SK-N-SH (cell line): ENCODE measurements around the gene CARD8. TPM values are rescaled to one million over a fixed set of nuclear protein-coding genes. Genes with fewer than 3 reads are reported as not detected.

Experiments
- CTCF ChIA-PET: fragments of 300-600, 350-600 bp; formaldehyde crosslinking; extraction: SDS; loops from one replicate; lab custom pipeline; 2021; lab: Yijun Ruan, JAX
- POLR2A ChIA-PET: fragments of 350-600 bp; sonication (Branson Sonifier 250); formaldehyde crosslinking; extraction: SDS; loops from one replicate; lab custom pipeline; 2020; ENCODE audit warnings: antibody characterized with exemption, inconsistent platforms; lab: Yijun Ruan, JAX
- DNase-seq: peaks from one replicate; pipeline ENCODE4 v3.0.0; 2012
- H2AFZ ChIP-seq: fragments of 200-600 bp; sonication (generic); 2 replicates; pipeline ENCODE4 v1.8.1; 2016; ENCODE audit warnings: antibody characterized with exemption, mild to moderate bottlenecking, low read depth
- H3F3A ChIP-seq: fragments of 200-600 bp; sonication (generic); replicated peaks from 2 replicates; pipeline ENCODE3; 2016; ENCODE audit warnings: antibody characterized with exemption, mild to moderate bottlenecking; ENCODE audit not compliant: insufficient read depth
- H3K27ac ChIP-seq, 2 experiments: fragments of 200-500 bp in 1 of 2; fragments of 200-600 bp in 1 of 2; sonication (Bioruptor generic) in 1 of 2; sonication (generic), shearing (Covaris generic) in 1 of 2; 2 replicates each; pipeline versions ENCODE4 v1.5.1 to v1.6.1; 2014 to 2016; ENCODE audit warnings: low read depth in 2 of 2, inconsistent platforms in 1 of 2, low read length in 1 of 2, mild to moderate bottlenecking in 1 of 2, mixed read lengths in 1 of 2
- H3K27me3 ChIP-seq: fragments of 200-600 bp; sonication (generic), shearing (Covaris generic); 2 replicates; pipeline ENCODE4 v1.6.1; 2016; ENCODE audit warnings: mixed run types; ENCODE audit not compliant: insufficient read depth
- H3K36me3 ChIP-seq, 2 experiments: fragments of 200-500 bp in 1 of 2; fragments of 200-600 bp in 1 of 2; sonication (Bioruptor generic) in 1 of 2; sonication (generic) in 1 of 2; replicated peaks in 1 of 2; 2 replicates each; pipeline versions ENCODE3 to v1.5.1; 2014 to 2016; ENCODE audit warnings: low read length in 1 of 2, mild to moderate bottlenecking in 1 of 2; ENCODE audit not compliant: insufficient read depth in 2 of 2, control insufficient read depth in 1 of 2
- H3K4me1 ChIP-seq, 2 experiments: fragments of 200-500 bp in 1 of 2; fragments of 200-600 bp in 1 of 2; sonication (Bioruptor generic) in 1 of 2; sonication (generic), shearing (Covaris generic) in 1 of 2; 2 replicates each; pipeline versions ENCODE4 v1.5.1 to v1.6.1; 2014 to 2016; ENCODE audit warnings: low read depth in 1 of 2, low read length in 1 of 2, mixed run types in 1 of 2; ENCODE audit not compliant: insufficient read depth in 2 of 2, control insufficient read depth in 1 of 2
- H3K4me2 ChIP-seq: fragments of 200-600 bp; sonication (generic), shearing (Covaris generic); 2 replicates; pipeline ENCODE4 v1.6.1; 2017; ENCODE audit warnings: mixed run types
- H3K4me3 ChIP-seq, 2 experiments: fragments of 200-500 bp in 1 of 2; fragments of 200-600 bp in 1 of 2; sonication (Bioruptor generic) in 1 of 2; sonication (generic), shearing (Covaris generic) in 1 of 2; 2 replicates each; pipeline versions ENCODE4 v1.5.1 to v1.8.1; 2014 to 2016; ENCODE audit warnings: low read depth in 2 of 2, inconsistent platforms in 1 of 2, low read length in 1 of 2, mild to moderate bottlenecking in 1 of 2, mixed read lengths in 1 of 2, moderate library complexity in 1 of 2
- H3K79me2 ChIP-seq: fragments of 200-600 bp; sonication (generic); 2 replicates; pipeline ENCODE4 v1.8.1; 2017; ENCODE audit warnings: mild to moderate bottlenecking; ENCODE audit not compliant: insufficient read depth
- H3K9ac ChIP-seq: fragments of 200-600 bp; sonication (generic); 2 replicates; pipeline ENCODE4 v1.6.1; 2017; ENCODE audit warnings: mixed run types
- H3K9me2 ChIP-seq: fragments of 200-600 bp; sonication (generic); 2 replicates; pipeline ENCODE4 v1.6.1; 2017; ENCODE audit warnings: mixed run types
- H3K9me3 ChIP-seq: fragments of 200-600 bp; sonication (generic); 2 replicates; pipeline ENCODE4 v1.6.1; 2017; ENCODE audit warnings: mixed run types, mild to moderate bottlenecking, moderate library complexity
- H4K20me1 ChIP-seq: fragments of 200-600 bp; sonication (generic); 2 replicates; pipeline ENCODE4 v1.6.1; 2017; ENCODE audit warnings: mild to moderate bottlenecking, mixed run types; ENCODE audit not compliant: insufficient read depth
- CTCF ChIP-seq: fragments of 200-600 bp; sonication (generic); IDR thresholded peaks from 2 replicates; pipeline ENCODE4 v1.6.1; 2017; ENCODE audit warnings: antibody characterized with exemption, mild to moderate bottlenecking, moderate library complexity
- GABPA ChIP-seq: IDR thresholded peaks from 2 replicates; pipeline ENCODE4 v1.4.0; 2012; ENCODE audit warnings: low read depth, mild to moderate bottlenecking
- IRF3 ChIP-seq: fragments of 150-350 bp; IDR thresholded peaks from 2 replicates; pipeline ENCODE4 v1.6.1; 2016; ENCODE audit warnings: mild to moderate bottlenecking, low read depth, low read length
- JUND ChIP-seq: IDR thresholded peaks from 2 replicates; pipeline ENCODE4 v1.4.0; 2012
- NFIC ChIP-seq: IDR thresholded peaks from 2 replicates; pipeline ENCODE4 v1.4.0; 2012; ENCODE audit warnings: borderline replicate concordance
- NRF1 ChIP-seq: IDR thresholded peaks from 2 replicates; pipeline ENCODE4 v1.6.1; 2012; ENCODE audit warnings: low read depth, mild to moderate bottlenecking, low read length
- POLR2AphosphoS5 ChIP-seq: IDR thresholded peaks from 2 replicates; pipeline ENCODE4 v1.6.1; 2012; ENCODE audit warnings: low read depth, low read length
- RAD21 ChIP-seq: IDR thresholded peaks from 2 replicates; pipeline ENCODE4 v1.6.1; 2012; ENCODE audit warnings: mild to moderate bottlenecking, low read length
- RCOR1 ChIP-seq: fragments of 150-350 bp; IDR thresholded peaks from 2 replicates; pipeline ENCODE4 v1.6.1; 2017; ENCODE audit warnings: antibody characterized with exemption, low read length
- TCF12 ChIP-seq: IDR thresholded peaks from 2 replicates; pipeline ENCODE4 v1.4.0; 2012
- USF1 ChIP-seq: IDR thresholded peaks from 2 replicates; pipeline ENCODE4 v1.4.0; 2012; ENCODE audit warnings: low read depth, borderline replicate concordance
- WGBS: methylation state at CpG from one replicate; pipeline ENCODE4 v1.1.6; 2017; ENCODE audit warnings: low lambda C conversion rate; 5-methylcytosine and 5-hydroxymethylcytosine counted together
- polyA plus RNA-seq, 3 experiments: library from polyadenylated mRNA; depleted of rRNA; stranded (reverse); fragments of >200 nt; gene quantifications; 2 replicates each; pipeline ENCODE4 v1.2.3, GENCODE V29; 2012

CARD8 gene
- polyA plus RNA-seq, 1 of the 3 experiments (the other 2 are of a cell fraction): 16.4 TPM

GRCh38 chr19:48297975-48298374, 42.3 kb upstream of the CARD8 start:
- CTCF ChIA-PET: interaction anchor here (1.3 to 10.8 kb wide), 2 partner anchors 16 to 29 kb away, joined by 5 to 159 read pairs; partner anchors contain the start of gene ZNF114

More at GRCh38 chr19:48297975-48298374, 42.3 kb upstream of the CARD8 start:
- no peaks in the 10 kb centered on the region for H4K20me1 ChIP-seq
- POLR2A ChIA-PET: no interaction called here
- H3K27ac ChIP-seq: no peak overlapping the region
- H3K4me3 ChIP-seq: no peak overlapping the region
- H3K9ac ChIP-seq: no peak overlapping the region
- H3K79me2 ChIP-seq: no peaks in the 10 kb centered on the region
- H2AFZ ChIP-seq: no peak overlapping the region
- no peak for DNase-seq
- WGBS: 88% methylated on average over 3 of the region's 16 CpGs
- H3K4me1 ChIP-seq: no peaks in the 10 kb centered on the region
- peaks cover under 1% of the 10 kb centered on the region for H3F3A ChIP-seq
- no peaks in the 10 kb centered on the region for H3K9me2 ChIP-seq
- TF ChIP-seq POLR2AphosphoS5 (no peak), USF1 (no peak), RAD21 (no peak), CTCF (no peak), RCOR1 (no peak), NRF1 (no peak), NFIC (no peak), TCF12 (no peak), GABPA (no peak), JUND (no peak), IRF3 (no peak)
- no peaks in the 10 kb centered on the region for H3K9me3 ChIP-seq
- H3K36me3 ChIP-seq: no peaks in the 10 kb centered on the region
- no peaks in the 10 kb centered on the region for H3K27me3 ChIP-seq
- H3K4me2 ChIP-seq: no peak overlapping the region
